ENCODE results near the gene ZNF444.

GRCh38 chr19:56134654-56134921 is 6.5 kb upstream of the ZNF444 start:
- TF ChIP-seq CTCF (IDR thresholded peaks at IDR 0.05), result no peak
- TF ChIP-seq POLR2A (IDR thresholded peaks at IDR 0.05), result no peak

All from esophagus squamous epithelium (tissue), 4 donors.